Mucosa of stomach (tissue), 1 donor: ENCODE data around the gene TAS1R3.

Source experiments
- H3K27me3 ChIP-seq: one replicate; pipeline ENCODE4 v1.7.0; 2013; ENCODE audit warnings: mild to moderate bottlenecking, low read length; ENCODE audit not compliant: control insufficient read depth, insufficient read depth
- H3K36me3 ChIP-seq: one replicate; pipeline ENCODE4 v1.7.0; 2013; ENCODE audit warnings: low read length; ENCODE audit not compliant: control insufficient read depth, insufficient read depth
- H3K4me1 ChIP-seq: one replicate; pipeline ENCODE4 v1.7.0; 2013; ENCODE audit warnings: mild to moderate bottlenecking, low read length; ENCODE audit not compliant: control insufficient read depth, insufficient read depth
- H3K4me3 ChIP-seq: one replicate; pipeline ENCODE4 v1.7.0; 2013; ENCODE audit warnings: low read length
- H3K9ac ChIP-seq: one replicate; pipeline ENCODE4 v1.7.0; 2013; ENCODE audit warnings: mild to moderate bottlenecking, low read length, moderate library complexity
- H3K9me3 ChIP-seq: one replicate; pipeline ENCODE4 v1.7.0; 2013; ENCODE audit warnings: mild to moderate bottlenecking, low read length, moderate library complexity; ENCODE audit not compliant: control insufficient read depth
- donor health status: Pancreatic carcinoma.

Gene TAS1R3

DNA sequence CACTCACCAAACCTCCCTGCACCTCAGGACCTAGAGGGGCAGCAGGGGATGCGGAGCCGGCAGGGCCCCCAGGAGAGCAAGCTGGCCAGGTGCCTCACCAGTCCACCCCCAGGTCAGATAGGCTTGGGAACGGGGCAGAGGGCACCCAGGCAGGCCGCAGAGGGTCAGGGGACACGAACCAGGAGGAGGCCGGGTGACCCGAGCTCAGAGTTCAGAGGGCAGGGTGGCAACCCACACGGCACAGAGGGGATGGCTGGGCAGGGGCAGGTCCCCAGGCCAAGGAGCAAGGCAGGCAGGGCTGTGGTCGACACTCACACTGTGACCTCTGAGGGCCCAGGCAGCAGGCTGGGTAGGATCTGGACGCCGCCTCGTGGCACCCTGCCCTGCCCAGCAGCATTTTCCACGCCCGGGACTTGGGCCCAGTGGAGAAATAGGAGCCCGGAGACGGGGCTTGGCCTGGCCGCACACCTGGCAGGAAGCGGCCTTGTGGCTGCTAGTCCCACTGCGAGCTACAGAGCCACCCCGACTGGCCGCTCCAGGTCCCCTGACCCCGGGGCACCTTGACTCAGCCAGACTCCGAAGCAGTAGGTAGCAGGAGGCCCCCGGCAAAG is 12.8 kb downstream of the TAS1R3 start:
- H3K4me3 ChIP-seq: no peak overlapping the region
- peaks cover 47% of the 10 kb centered on the region for H3K4me1 ChIP-seq
- no peaks in the 10 kb centered on the region for H3K27me3 ChIP-seq
- no peaks in the 10 kb centered on the region for H3K36me3 ChIP-seq
- H3K9ac ChIP-seq: peak overlapping the region; percentile 36
- no peaks in the 10 kb centered on the region for H3K9me3 ChIP-seq

DNA sequence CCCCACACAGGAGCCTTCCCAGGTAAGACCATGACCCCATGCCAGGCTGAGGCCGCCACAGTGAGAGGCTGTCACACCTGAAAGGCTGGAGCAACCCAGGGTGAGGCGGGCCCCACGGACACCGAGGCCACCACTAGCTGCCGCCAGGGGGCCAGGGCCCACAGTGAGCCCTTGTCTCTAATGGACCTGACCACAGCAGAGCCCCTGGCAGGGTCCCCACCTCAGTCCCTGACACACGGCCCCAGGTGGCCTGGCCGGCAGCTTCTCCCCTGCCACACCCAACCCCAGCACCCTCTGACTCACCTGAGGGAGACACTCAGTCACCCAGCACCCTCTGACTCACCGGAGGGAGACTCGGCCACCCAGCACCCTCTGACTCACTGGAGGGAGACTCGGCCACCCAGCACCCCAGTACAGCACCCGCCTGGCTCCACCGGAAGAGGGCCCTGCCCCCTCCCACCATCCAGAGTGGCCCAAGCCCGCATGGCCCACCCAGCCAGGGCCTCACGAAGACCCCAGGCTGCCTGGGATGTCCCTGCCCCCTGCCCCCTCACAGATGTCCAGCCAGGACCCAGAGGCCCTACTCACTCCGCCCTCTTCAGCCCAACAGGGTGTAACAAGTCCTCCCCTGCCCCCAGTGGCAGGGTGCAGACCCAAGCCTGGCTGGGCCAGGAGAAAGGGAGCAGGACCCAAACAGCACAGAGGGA is 13.7 kb downstream of the TAS1R3 start:
- H3K9me3 ChIP-seq: no peaks in the 10 kb centered on the region
- H3K27me3 ChIP-seq: no peaks in the 10 kb centered on the region
- peak overlapping the region; percentile 43 for H3K9ac ChIP-seq
- H3K4me1 ChIP-seq: peaks cover 47% of the 10 kb centered on the region
- H3K4me3 ChIP-seq: no peak overlapping the region
- H3K36me3 ChIP-seq: no peaks in the 10 kb centered on the region

DNA sequence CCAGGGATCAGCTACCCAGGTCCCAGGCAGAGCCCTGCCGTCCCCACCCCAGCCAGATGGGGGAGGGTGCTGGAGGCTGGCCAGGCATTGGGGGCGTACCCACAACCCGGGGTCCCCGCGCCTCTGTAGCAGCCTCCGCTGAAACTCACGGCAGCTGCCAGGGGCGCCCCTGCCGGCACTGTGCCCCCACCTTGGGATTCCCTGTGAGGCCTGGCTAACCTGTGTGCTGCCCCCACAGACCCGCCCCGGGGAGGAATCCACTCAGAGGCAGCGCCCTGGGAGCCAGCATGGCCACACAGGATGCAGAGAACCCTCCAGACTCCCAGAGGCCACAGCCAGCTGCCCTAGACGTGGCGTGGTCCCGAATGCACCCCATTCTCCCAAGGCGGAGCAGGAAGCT is 14.3 kb downstream of the TAS1R3 start:
- Histone ChIP-seq H3K27me3 (no peaks in the 10 kb centered on the region), H3K4me1 (peaks cover 47% of the 10 kb centered on the region), H3K36me3 (no peaks in the 10 kb centered on the region), H3K9ac (peak overlapping the region; percentile 43), H3K9me3 (no peaks in the 10 kb centered on the region), H3K4me3 (no peak overlapping the region)

DNA sequence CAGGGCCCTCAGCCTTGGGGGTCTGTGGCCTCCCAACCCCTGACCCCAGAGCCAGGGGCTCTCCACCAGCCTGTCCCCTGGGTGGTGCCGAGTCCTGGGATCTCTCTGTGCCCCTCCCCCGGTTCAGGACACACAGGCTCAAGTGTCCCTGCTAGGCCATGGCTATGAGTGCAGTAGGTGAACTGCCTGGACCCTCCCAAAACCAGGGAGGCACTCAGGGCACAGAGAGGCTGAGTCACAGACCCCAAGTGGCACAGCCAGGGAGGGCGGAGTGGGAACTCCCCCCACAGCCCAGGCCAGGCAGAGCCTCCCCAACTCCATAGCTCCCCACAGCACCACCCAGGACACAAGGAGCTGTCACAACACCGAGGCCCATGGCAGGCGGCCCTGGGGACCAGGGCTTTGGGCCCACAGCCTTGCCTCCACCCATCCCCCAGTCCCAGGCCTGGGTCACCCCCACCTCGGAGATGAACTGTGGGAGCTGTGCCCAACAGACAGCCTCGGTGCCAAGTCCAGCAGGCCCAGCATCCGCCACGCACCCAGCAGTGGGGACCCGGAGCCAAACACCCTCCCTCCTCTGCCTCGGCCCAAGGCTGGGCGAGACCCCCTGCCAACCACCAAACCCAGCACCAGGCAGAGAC is 14.9 kb downstream of the TAS1R3 start:
- Histone ChIP-seq H3K4me1 (peaks cover 47% of the 10 kb centered on the region), H3K9me3 (no peaks in the 10 kb centered on the region), H3K9ac (peak overlapping the region; percentile 43), H3K36me3 (no peaks in the 10 kb centered on the region), H3K4me3 (no peak overlapping the region), H3K27me3 (no peaks in the 10 kb centered on the region)

DNA sequence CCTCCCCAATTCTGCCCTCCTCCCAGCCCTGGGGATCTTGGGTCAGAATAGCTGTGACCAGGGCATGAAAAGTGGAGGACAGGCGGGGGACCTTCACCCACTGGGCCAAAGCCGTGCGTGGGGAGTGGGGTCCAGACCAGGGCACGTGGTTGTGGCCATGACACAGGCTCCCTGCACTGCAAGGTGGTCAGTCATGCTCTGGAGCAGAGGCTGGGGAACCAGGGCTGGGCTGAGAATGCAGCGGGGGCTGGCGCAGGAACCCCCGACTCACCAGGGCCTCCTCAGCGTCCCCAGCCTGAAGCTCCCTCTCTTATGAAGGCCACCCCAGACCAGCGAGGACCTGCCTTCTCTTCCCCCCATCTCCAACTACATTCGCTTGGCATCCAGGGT is 15.4 kb downstream of the TAS1R3 start:
- Histone ChIP-seq H3K27me3 (no peaks in the 10 kb centered on the region), H3K4me3 (no peak overlapping the region), H3K4me1 (peaks cover 49% of the 10 kb centered on the region), H3K9me3 (no peaks in the 10 kb centered on the region), H3K36me3 (no peaks in the 10 kb centered on the region), H3K9ac (no peak overlapping the region)

DNA sequence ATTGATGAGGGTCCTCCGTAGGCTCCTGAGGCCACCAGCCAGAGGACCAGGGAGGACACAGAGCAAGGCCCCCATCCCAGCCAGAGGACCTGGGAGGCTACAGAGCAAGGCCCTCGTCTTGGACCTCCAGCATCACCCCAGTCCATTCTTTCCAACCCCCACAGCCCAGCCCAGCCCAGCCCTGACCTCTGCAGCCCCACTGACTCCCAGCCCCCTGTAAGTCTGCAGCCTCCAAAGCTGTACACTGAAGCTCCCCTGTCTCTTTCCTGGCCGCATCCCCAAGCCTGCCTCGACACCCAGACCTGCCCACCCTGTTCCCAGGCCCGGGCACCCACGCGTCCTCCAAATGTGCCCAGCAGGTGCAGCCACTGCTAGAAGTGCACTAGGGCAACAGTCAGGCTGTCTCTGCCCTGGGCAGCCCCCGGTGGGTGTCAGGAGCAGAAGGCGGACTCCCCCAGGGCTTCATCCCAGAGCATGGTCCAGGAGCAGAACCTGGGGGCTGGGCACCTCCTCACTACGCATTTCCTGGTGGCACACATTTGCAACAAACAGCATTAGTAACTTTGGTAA is 16.0 kb downstream of the TAS1R3 start:
- Histone ChIP-seq H3K9me3 (no peaks in the 10 kb centered on the region), H3K36me3 (no peaks in the 10 kb centered on the region), H3K4me1 (peaks cover 54% of the 10 kb centered on the region), H3K9ac (no peak overlapping the region), H3K27me3 (peaks cover 4% of the 10 kb centered on the region), H3K4me3 (no peak overlapping the region)

DNA sequence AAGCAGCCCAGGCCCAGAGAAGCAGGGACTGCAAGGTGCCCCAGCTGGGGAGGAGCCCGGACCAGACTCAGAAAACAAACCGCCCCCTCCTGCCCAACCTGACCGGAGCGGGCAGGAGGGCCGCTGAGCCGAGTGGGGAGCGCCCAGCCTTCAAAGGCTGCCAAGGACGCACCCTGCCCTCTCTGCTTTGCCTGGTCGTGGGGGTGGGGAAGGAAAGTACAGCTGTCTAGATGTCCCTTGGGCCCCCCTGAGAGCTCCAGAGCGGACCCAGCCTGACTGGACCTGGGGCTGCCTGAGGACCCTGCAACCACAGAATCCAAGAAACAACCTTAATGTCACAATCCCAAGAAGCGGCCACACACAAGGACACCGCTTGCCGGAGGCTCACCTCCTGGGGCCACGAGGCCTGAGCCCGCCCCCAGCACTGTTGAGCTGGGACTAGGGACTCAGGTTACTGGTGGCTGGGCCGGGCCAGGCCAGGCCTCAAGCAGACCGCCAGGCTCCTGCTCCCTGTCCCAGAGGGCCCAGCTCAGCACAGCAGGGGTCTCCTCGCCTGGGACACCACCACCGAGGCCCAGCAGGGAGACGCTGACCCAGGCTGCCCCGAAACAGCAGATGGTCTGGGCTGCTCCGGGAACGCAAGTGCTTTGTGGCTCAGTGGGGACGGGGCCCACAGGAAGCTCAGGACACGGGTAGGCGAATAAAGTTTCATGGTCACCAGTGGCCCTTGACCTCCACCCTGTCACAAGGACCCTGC is 16.8 kb downstream of the TAS1R3 start:
- Histone ChIP-seq H3K9ac (peak overlapping the region; percentile 72), H3K36me3 (no peaks in the 10 kb centered on the region), H3K27me3 (peaks cover 12% of the 10 kb centered on the region), H3K9me3 (no peaks in the 10 kb centered on the region), H3K4me1 (peaks cover 54% of the 10 kb centered on the region), H3K4me3 (peak overlapping the region; percentile 60)

DNA sequence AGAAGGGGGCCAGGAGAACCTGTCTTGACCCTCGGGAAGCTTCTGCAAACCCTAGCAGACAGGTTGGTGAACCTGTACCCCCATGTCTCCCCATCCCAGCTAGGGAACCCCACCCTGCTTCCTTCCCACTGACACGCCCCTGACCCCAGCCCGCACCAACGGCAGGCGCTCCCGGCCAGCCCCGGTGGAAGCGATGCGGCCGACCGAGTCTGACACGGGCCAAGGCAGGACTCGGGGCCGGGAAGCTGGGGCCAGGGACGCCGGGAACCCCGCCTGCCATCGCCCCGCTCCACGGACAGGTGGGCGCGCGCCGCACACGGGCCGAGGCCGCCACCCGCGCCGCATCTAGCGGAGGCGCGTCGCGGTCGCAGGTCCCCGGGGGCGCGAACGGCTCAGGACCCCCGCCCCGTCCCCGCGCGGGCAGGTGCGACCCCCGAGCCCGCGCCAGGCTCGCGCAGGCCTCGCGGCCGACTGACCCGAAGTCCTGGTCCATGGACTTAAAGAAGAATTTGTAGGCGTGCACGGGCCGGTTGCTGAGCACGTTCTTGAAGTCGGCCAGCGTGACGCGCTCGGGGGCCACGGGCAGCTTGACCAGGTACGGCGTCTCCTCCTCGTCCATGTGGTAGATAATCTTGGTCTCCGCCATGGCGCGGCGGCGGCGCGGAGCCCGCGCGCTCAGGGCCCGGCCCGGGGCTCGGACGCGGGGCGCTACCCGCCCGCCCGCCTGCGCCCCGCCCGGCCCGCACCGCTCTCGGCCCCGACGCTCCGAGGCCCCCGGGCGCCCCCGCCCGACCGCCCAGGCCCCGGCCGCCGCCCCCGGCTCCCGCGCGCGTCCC is 17.6 kb downstream of the TAS1R3 start:
- H3K27me3 ChIP-seq: peaks cover 20% of the 10 kb centered on the region
- H3K9me3 ChIP-seq: no peaks in the 10 kb centered on the region
- peak overlapping the region; percentile 72 for H3K9ac ChIP-seq
- H3K4me1 ChIP-seq: peaks cover 50% of the 10 kb centered on the region
- H3K4me3 ChIP-seq: peak overlapping the region; percentile 60
- H3K36me3 ChIP-seq: no peaks in the 10 kb centered on the region

DNA sequence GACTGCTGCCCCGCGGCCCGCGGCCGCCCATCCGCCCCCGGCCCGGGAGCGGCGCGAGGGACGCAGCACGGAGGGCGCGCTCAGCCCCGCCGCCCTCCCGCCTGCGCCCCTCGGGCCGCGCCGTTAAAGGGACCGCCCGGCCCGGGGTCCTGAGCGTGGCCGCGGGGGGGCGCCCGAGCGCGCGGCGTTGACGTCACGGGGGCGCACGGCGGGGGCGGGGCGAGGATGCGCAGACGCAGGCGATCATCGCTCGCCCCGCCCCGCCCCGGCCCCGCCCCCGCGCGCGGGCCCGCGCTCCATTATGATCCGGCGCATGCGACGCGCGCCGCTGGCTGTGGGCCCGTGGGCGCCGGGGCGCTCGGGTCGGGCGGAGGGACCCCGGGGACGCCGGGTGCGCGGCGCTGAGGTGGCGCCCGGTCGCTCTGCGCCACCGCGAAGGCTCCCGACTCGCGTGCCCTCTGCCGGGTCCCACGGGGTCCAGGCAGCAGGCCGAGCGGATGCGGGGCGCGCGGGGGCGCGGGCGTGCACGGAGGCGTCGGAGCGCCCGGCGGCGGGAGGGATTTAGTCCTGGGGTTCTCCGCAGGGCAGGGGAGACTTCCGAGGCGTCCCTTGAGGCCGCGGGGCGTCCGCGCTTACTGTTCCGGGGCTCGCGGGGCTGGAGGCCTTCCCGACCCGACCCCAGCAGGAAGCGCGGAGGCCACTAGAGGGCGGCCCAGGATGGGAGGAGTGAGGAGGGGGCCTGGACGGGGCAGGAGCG is 18.4 kb downstream of the TAS1R3 start, which contains the start of gene DVL1:
Gene DVL1, minus strand, starts transcription at position 163 of the 757 bp plus-strand sequence. CDS start 353 bp downstream, outside the sequence.
- Histone ChIP-seq H3K9me3 (no peaks in the 10 kb centered on the region), H3K4me3 (peak within 1 kb of the TSS; percentile 60), H3K36me3 (no peaks in the 10 kb centered on the region), H3K4me1 (peaks cover 42% of the 10 kb centered on the region), H3K27me3 (peaks cover 27% of the 10 kb centered on the region), H3K9ac (peak within 1 kb of the TSS; percentile 72)

DNA sequence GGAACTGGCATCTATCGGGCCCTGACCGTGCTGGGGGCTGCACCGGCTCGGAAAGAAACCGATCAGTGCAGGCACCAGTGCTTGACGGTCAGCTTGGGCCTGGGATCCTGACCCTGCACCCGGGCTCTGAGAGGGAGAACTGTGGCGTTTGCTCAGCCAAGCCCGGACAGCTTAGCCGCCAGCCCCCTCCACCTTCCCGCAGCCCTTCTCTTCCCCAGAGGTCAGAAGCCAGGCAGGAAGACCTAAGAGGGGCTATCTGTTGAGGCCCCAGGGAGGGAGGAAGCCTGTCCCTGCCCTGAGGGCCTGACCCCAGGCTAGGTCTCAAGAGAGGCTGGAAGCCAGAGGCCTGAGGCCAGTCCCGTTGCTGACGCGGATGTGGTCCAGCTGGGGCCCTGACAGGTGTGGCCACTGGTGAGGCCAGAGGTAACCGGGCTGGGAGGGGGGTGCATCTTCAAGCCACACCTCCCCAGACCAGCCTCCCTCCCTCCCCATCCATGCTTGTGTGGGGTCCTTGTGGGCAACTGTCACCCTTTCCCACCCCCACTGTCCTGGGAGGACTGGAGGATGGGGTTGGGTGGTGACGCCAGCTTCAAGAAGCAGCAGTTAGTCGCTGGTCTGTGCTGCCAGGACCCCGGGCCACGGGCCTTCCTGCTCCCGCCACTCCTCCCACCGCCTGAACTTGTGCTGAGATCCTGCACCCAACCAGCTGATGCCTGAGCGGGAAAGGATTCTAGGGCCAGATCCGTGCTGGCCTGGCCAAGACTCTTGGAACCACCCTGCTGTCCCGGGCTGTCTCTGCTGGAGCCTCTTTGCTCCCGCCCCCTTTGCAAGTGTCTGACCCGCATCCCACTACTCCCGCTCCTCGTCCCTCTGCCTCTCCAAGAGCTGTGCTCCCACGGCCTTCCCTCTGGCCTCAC is 20.7 kb downstream of the TAS1R3 start:
- H3K9me3 ChIP-seq: no peaks in the 10 kb centered on the region
- no peak overlapping the region for H3K9ac ChIP-seq
- H3K36me3 ChIP-seq: no peaks in the 10 kb centered on the region
- H3K27me3 ChIP-seq: peaks cover 34% of the 10 kb centered on the region
- H3K4me3 ChIP-seq: no peak overlapping the region
- peaks cover 27% of the 10 kb centered on the region for H3K4me1 ChIP-seq
